Measurements from ENCODE around the gene TMEM191C.
"Not testable (repeated sequence)": the region's sequence is repeated elsewhere in the genome, so short reads cannot be mapped to it uniquely, and the experiment has no call there.

TMEM191C gene

DNA sequence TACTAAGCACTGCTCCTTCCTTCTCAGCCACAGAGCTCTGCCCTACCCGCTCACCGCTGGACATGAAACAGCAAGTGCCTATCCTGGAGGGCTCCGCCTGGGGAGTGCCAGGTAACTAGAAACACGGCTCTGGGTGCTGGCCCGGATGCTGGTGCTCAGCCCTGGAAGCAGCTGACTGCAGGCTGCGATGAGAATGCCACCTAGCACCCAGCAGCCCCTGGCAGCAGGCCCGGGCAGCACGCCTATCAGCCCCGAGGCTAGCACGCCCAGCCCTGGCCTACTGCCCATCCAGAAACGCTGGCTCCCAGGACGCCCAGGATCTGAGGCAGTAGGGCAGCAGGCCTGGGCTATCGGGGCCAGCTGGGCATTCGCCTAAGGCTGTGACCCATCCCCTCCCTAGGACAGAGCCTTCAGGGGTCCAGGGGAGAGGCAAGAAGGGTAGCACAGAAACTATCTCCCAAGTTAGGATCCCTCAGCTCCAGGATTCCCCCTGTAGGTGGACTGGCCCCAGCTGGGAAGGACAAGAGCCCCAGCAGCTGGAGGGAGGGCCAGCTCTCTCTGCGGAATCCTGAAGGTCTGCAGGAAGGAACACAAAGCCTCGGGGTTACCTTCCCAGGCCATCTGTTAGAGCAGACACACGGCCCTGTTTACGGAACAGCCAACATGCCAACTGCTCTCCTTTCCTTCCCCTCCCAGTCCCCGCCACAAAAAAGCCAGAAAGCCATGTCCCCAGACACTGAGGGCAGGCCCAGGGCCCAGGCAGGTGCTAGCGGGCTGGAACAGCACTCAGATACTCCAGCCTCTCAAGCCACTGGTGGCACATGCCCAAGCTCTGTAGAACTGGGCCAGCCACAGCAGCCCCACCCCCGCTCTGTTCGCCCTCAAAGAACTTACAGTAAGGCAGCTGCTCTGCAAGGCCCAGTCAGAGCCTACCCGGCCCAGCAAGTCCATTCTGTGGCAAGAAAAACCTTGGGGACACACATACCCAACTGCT lies 26.9 kb downstream of the TMEM191C start:
- H3K27me3 ChIP-seq (ENCODE audit: insufficient read depth, low read length); H3K36me3 ChIP-seq (ENCODE audit: insufficient read depth, low read length); H3K4me1 ChIP-seq (ENCODE audit: insufficient read depth, low read length); H3K9me3 ChIP-seq (ENCODE audit: insufficient read depth, low read depth, low read length); H3K27ac ChIP-seq (ENCODE audit: low read depth, low read length); H3K9ac ChIP-seq (ENCODE audit: low read depth, low read length); H3K4me3 ChIP-seq (ENCODE audit: low read length): not testable (repeated sequence)
- no CpG with 5 or more reads among the region's 23 CpGs for WGBS

DNA sequence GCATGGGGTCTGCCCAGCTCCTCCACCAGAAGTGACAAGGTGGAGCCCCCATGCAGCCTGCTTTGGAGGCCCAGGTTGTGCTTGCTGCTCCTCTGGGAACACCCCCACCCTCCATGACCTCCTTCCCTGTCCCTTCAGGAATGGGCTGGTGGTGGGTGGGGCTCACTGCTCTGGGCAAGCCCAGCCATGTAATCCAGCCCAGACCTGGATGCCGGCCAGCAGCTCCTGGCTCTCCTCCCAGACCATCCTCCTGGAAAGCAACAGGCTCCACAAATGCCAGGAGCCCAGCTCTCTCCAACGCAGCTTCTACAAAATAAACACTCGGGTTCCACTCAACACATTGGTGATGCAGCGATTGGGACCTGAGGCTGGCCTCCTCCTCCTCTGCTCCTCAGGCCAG lies 30.8 kb downstream of the TMEM191C start:
- no CpG with 5 or more reads among the region's 4 CpGs for whole genome bisulfite sequencing
- H3K9ac ChIP-seq (ENCODE audit: low read depth, low read length); H3K27ac ChIP-seq (ENCODE audit: low read depth, low read length); H3K4me3 ChIP-seq (ENCODE audit: low read length); H3K9me3 ChIP-seq (ENCODE audit: insufficient read depth, low read depth, low read length); H3K27me3 ChIP-seq (ENCODE audit: insufficient read depth, low read length); H3K4me1 ChIP-seq (ENCODE audit: insufficient read depth, low read length); H3K36me3 ChIP-seq (ENCODE audit: insufficient read depth, low read length): not testable (repeated sequence)

DNA sequence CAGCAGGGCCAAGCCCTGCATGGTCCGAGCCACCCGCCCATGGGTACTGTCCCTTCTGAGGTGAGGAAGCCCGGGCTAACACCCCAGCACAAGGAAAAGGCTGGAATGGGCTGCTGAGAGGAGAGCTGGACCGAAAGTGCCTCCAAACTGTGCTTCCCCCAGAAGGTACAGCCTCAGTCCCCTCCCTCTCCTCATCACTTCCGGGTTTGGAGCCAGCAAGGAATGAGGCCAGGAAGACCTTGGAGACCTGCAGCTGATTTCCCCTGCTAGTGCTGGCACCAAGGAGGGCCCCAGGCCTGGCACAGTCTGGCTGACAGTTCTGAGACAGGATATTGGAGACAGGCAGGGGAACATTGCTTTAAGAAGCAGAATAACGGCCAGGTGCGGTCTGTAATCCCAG lies 31.3 kb downstream of the TMEM191C start:
- H3K27me3 ChIP-seq (ENCODE audit: insufficient read depth, low read length); H3K4me1 ChIP-seq (ENCODE audit: insufficient read depth, low read length); H3K9me3 ChIP-seq (ENCODE audit: insufficient read depth, low read depth, low read length); H3K27ac ChIP-seq (ENCODE audit: low read depth, low read length); H3K4me3 ChIP-seq (ENCODE audit: low read length); H3K36me3 ChIP-seq (ENCODE audit: insufficient read depth, low read length); H3K9ac ChIP-seq (ENCODE audit: low read depth, low read length): not testable (repeated sequence)
- WGBS = no CpG with 5 or more reads among the region's 7 CpGs

DNA sequence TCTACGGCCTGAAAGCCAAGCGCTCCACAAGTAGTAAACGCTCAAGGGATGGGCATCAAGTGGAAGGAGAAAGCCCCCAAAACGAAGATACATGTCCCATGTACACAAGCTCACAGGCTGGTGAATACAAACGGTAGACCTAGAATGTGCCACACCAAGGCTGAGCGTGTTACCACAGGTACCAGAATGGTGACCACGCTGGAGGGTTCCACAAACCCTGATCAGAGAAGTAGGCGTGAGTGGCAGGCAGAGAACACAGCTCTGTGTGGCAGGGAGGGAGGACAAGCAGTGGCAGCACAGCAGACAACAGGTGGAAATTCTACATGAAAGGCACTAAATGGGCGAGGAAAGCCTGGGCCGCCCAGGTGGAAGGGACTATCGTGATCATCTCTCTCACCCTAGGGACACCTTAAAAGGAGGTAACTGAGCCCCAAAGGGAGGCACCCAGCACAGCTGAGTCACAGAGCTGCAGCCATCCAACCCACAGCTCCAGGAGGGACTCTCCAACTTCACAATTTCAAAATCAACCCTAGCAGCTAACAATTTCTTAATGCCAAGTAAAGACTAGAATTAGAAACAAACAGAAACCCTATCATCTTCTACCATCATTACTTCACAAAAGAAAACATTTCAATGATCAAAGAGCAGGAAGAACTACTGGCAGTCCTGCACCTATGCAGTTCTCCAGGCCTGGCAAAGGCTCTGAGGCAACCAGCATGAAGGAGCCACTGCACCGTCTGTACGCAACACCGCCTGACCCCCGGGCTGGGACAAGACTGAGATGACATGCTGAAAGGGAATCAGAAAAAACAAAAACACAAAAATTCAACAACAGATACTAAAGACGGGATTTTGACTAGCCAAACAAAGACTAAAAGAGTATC lies 32.7 kb downstream of the TMEM191C start:
- not testable (repeated sequence) for H3K27ac ChIP-seq (ENCODE audit: low read depth, low read length); H3K9me3 ChIP-seq (ENCODE audit: insufficient read depth, low read depth, low read length)
- no CpG with 5 or more reads among the region's 16 CpGs for WGBS

DNA sequence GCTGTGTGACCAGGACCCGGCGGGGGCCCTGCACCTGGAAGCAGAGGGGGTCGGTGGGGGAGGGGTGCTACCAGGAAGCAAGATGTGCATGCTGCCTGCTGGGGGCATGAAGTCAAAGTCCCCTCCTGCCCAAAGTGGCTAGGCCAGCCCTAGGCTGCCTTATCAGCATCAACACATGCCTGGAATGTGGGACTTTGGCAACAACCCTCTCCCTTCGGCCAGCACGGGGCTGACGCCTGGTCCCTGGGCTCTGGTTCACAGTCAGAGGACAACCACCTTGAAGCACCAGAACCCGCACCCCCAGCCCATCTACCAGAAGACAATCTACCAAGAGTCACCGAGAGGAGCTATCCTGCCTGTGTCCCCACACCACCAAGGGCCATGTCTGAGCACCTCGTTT lies 43.2 kb downstream of the TMEM191C start:
- not testable (repeated sequence) for H3K27me3 ChIP-seq (ENCODE audit: insufficient read depth, low read length); H3K9me3 ChIP-seq (ENCODE audit: insufficient read depth, low read depth, low read length); H3K4me1 ChIP-seq (ENCODE audit: insufficient read depth, low read length); H3K27ac ChIP-seq (ENCODE audit: low read depth, low read length); H3K36me3 ChIP-seq (ENCODE audit: insufficient read depth, low read length); H3K9ac ChIP-seq (ENCODE audit: low read depth, low read length); H3K4me3 ChIP-seq (ENCODE audit: low read length)
- no CpG with 5 or more reads among the region's 9 CpGs for WGBS

More for the DNA sequence above, 32.7 kb downstream of the TMEM191C start:
- not testable (repeated sequence) for H3K27me3 ChIP-seq (ENCODE audit: insufficient read depth, low read length); H3K9ac ChIP-seq (ENCODE audit: low read depth, low read length); H3K4me3 ChIP-seq (ENCODE audit: low read length); H3K4me1 ChIP-seq (ENCODE audit: insufficient read depth, low read length); H3K36me3 ChIP-seq (ENCODE audit: insufficient read depth, low read length)

DNA sequence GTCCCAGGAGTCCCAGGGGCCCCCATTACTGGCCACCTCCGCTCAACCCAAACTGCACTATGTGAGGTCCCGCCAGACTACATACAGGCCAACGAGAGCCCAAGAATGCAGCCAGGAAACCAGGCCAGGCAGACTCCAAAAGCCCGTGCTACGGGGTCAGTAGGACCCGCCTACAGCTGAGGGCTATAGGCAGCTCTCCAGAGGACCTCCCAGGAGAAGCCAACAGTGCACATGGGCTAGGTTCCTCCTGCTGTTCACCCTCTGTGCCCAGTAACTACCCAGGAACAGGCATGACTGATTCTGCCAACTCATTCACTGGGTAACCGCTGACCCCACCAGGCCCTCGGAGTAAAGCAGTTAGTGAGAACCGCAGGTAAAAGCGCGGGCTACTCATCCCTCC lies 44.8 kb downstream of the TMEM191C start:
- not testable (repeated sequence) for H3K36me3 ChIP-seq (ENCODE audit: insufficient read depth, low read length); H3K27me3 ChIP-seq (ENCODE audit: insufficient read depth, low read length); H3K9ac ChIP-seq (ENCODE audit: low read depth, low read length); H3K27ac ChIP-seq (ENCODE audit: low read depth, low read length); H3K4me3 ChIP-seq (ENCODE audit: low read length); H3K4me1 ChIP-seq (ENCODE audit: insufficient read depth, low read length); H3K9me3 ChIP-seq (ENCODE audit: insufficient read depth, low read depth, low read length)
- 100% methylated on average over 1 of the region's 11 CpGs for WGBS

DNA sequence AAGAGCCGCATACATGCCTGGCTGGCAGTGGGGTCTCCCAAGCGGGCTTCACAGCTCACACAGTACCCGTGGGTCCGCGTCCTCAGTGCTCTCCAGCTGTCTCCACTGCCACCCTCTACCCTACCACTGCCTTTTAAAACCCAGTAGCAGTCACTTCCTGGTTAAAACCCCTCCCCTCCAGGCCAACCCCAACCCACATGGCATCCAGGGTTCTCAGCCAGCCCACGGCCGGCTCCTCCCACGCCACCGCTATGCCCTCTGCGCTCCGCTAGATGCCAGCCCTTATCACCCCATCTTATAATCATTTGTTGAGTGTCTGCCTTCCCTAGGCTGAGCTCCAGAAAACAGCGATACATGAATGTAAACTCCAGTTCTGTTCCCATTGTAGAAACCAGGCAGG lies 46.9 kb downstream of the TMEM191C start:
- H3K36me3 ChIP-seq (ENCODE audit: insufficient read depth, low read length); H3K4me1 ChIP-seq (ENCODE audit: insufficient read depth, low read length); H3K27ac ChIP-seq (ENCODE audit: low read depth, low read length); H3K4me3 ChIP-seq (ENCODE audit: low read length); H3K27me3 ChIP-seq (ENCODE audit: insufficient read depth, low read length); H3K9ac ChIP-seq (ENCODE audit: low read depth, low read length); H3K9me3 ChIP-seq (ENCODE audit: insufficient read depth, low read depth, low read length): not testable (repeated sequence)
- no CpG with 5 or more reads among the region's 12 CpGs for WGBS

DNA sequence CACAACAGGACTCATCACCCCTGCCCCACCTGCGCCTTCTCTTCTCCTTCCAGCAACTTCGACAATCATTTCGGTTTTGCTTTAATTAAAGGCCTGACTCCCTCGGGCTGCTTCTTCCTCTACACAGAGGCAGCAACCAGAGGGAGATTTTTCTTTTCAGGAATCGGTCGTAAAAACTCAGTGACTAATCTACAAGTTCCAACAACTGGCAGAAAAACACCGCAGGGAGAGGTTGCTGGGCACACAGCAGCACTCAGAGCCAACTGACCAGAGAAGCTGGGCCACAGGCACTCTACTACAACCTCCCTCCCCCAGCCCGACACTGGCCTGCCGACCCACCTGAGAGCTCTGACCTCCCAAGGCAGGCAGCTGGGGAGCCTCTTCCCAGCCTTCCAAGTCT lies 48.0 kb downstream of the TMEM191C start:
- not testable (repeated sequence) for H3K27me3 ChIP-seq (ENCODE audit: insufficient read depth, low read length); H3K4me1 ChIP-seq (ENCODE audit: insufficient read depth, low read length); H3K4me3 ChIP-seq (ENCODE audit: low read length); H3K9me3 ChIP-seq (ENCODE audit: insufficient read depth, low read depth, low read length); H3K9ac ChIP-seq (ENCODE audit: low read depth, low read length); H3K27ac ChIP-seq (ENCODE audit: low read depth, low read length); H3K36me3 ChIP-seq (ENCODE audit: insufficient read depth, low read length)
- WGBS = no CpG with 5 or more reads among the region's 9 CpGs

DNA sequence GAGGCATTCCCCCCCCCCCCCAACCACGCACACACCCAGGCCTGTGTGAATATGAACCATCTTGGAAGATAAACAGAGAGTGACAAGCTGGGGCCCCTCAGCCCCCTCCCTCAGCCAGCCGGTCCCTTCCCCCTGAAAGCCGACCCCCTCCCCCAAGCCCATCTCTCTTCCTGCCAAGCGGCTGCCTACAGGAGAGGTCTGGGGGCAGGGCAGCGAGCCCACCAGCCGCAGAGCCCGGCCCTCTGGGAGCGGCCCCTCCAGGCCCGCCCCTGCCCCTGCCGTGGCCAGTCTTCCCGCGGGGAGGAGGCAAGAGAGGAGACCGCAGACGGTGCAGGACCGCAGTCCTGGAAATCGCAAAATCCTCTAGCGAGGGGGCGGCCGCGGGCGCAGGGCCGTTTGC lies 49.3 kb downstream of the TMEM191C start:
- not testable (repeated sequence) for H3K36me3 ChIP-seq (ENCODE audit: insufficient read depth, low read length); H3K4me1 ChIP-seq (ENCODE audit: insufficient read depth, low read length); H3K4me3 ChIP-seq (ENCODE audit: low read length); H3K27me3 ChIP-seq (ENCODE audit: insufficient read depth, low read length); H3K27ac ChIP-seq (ENCODE audit: low read depth, low read length); H3K9me3 ChIP-seq (ENCODE audit: insufficient read depth, low read depth, low read length); H3K9ac ChIP-seq (ENCODE audit: low read depth, low read length)
- no CpG with 5 or more reads among the region's 22 CpGs for WGBS

DNA sequence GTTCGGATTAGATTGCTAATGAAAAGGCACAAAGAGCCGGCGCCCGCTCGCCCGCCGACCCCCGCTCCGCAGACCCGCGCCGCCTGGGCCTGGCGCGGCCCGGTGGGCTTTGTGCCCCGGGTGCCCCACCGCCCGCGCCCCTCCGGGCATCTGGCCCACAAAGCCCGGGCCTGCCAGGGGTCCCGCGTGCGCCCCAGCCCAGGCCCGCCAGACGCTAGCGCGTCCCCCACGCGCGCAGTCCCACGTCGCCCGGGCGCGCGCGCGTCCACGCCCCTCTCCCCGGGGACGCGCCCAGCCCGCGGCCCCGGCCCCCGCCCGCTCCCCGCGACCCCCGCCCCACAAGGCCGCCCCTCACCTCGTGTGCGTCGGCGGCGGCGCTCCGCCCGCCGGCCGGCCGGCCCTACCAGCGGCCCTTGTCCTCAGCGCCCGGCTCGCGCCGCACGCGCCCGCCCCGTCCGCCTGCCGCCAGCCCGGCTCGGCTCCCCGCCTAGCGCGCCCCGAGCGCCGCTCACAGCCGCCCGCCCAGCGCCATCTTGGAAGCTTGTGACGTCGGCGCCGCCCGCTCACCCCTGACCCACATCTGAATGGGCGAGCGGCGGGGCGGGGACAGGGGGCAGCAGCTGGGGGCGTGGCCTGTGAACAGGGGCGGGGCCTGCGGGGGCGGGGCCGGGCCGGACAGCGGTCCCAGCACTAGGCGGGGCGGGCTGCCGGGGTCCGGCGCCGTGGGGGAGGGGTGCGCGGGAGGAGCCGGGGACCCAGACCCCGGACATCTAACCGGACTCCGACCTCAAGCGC lies 50.0 kb downstream of the TMEM191C start:
- WGBS = no CpG with 5 or more reads among the region's 115 CpGs
- H3K36me3 ChIP-seq (ENCODE audit: insufficient read depth, low read length); H3K4me3 ChIP-seq (ENCODE audit: low read length); H3K9me3 ChIP-seq (ENCODE audit: insufficient read depth, low read depth, low read length); H3K4me1 ChIP-seq (ENCODE audit: insufficient read depth, low read length); H3K9ac ChIP-seq (ENCODE audit: low read depth, low read length); H3K27ac ChIP-seq (ENCODE audit: low read depth, low read length); H3K27me3 ChIP-seq (ENCODE audit: insufficient read depth, low read length): not testable (repeated sequence)

Data from HUES64 (cell line).